ENCODE results near the gene SHOC1.
"Not testable (repeated sequence)": the region's sequence is repeated elsewhere in the genome, so short reads cannot be mapped to it uniquely, and the experiment has no call there.

SHOC1 gene

GRCh38 chr9:111799915-111800526 is 5.3 kb upstream of the SHOC1 start:
- POLR2A ChIA-PET, result no interaction called here
- DNase-seq (ENCODE audit: extremely low spot score), result no peak
- CTCF ChIA-PET, result interaction anchor here (1.1 to 1.3 kb wide), 2 partner anchors 40 to 709 kb away, joined by 3 read pairs; no protein-coding TSS in a partner anchor
- no peak for TF ChIP-seq CTCF (IDR thresholded peaks at IDR 0.05; ENCODE audit: control extremely low read depth, extremely low read depth, low read depth, missing control alignments)

- CTCF ChIA-PET, result interaction anchor here (1.2 to 1.3 kb wide), 2 partner anchors 12 to 709 kb away, joined by 3 read pairs; no protein-coding TSS in a partner anchor
- TF ChIP-seq CTCF (IDR thresholded peaks at IDR 0.05; ENCODE audit: control extremely low read depth, extremely low read depth, low read depth, missing control alignments), result no peak
- POLR2A ChIA-PET, result no interaction called here
- DNase-seq (ENCODE audit: extremely low spot score), result no peak
These were observed 4.8 kb upstream of the SHOC1 start for GRCh38 chr9:111799506-111799905.

- ChIA-PET POLR2A (no interaction called here), CTCF (interaction anchor here (1.2 to 1.3 kb wide), 2 partner anchors 12 to 710 kb away, joined by 3 read pairs; no protein-coding TSS in a partner anchor)
- DNase-seq (ENCODE audit: extremely low spot score), result no peak
- no peak for TF ChIP-seq CTCF (IDR thresholded peaks at IDR 0.05; ENCODE audit: control extremely low read depth, extremely low read depth, low read depth, missing control alignments)
These were observed 4.0 kb upstream of the SHOC1 start for GRCh38 chr9:111798786-111799185.

- TF ChIP-seq CTCF (IDR thresholded peaks at IDR 0.05; ENCODE audit: control extremely low read depth, extremely low read depth, low read depth, missing control alignments), result no peak
- DNase-seq (ENCODE audit: extremely low spot score), result no peak
- ChIA-PET POLR2A (no interaction called here), CTCF (no interaction called here)
These were observed 761 bp upstream of the SHOC1 start for GRCh38 chr9:111795557-111795839.

- DNase-seq (ENCODE audit: extremely low spot score); POLR2A ChIA-PET: not testable (repeated sequence)
- CTCF ChIA-PET, result interaction anchor here (1.0 kb wide), 1 partner anchor 10 kb away, joined by 4 read pairs; no protein-coding TSS in a partner anchor
These were observed 2.9 kb downstream of the SHOC1 start for GRCh38 chr9:111791821-111792220.

GRCh38 chr9:111789881-111790280 is 4.9 kb downstream of the SHOC1 start:
- DNase-seq (ENCODE audit: extremely low spot score), result no peak
- POLR2A ChIA-PET, result no interaction called here
- TF ChIP-seq CTCF (IDR thresholded peaks at IDR 0.05; ENCODE audit: control extremely low read depth, extremely low read depth, low read depth, missing control alignments), result no peak
- CTCF ChIA-PET, result no interaction called here

GRCh38 chr9:111783857-111784256 is 10.9 kb downstream of the SHOC1 start:
- POLR2A ChIA-PET, result no interaction called here
- CTCF ChIA-PET, result interaction anchor here (1.0 to 1.7 kb wide), 5 partner anchors 22 to 315 kb away, joined by 3 to 5 read pairs (median 4); no protein-coding TSS in a partner anchor
- no peak for TF ChIP-seq CTCF (IDR thresholded peaks at IDR 0.05; ENCODE audit: control extremely low read depth, extremely low read depth, low read depth, missing control alignments)
- DNase-seq (ENCODE audit: extremely low spot score), result no peak
